Stomach (tissue), 9 donors: ENCODE data around the gene FOXO3. TPM values are rescaled to one million over a fixed set of nuclear protein-coding genes. Genes with fewer than 3 reads are reported as not detected.

Experiments
- DNase-seq, 2 donors: peaks; one replicate each; pipeline versions ENCODE4 v3.0.0 to v3.0.0-alpha.2; 2013 to 2019
- H3K27ac ChIP-seq, 5 donors: fragments of 200-600 bp in 4 of 5; sonication (generic) in 4 of 5; one replicate each; pipeline ENCODE4 v1.5.1; 2013 to 2019; ENCODE audit warnings: mild to moderate bottlenecking in 1 of 5, moderate library complexity in 1 of 5
- H3K27me3 ChIP-seq, 3 donors: fragments of 200-600 bp; sonication (generic); one replicate each; pipeline ENCODE4 v1.5.1; 2017 to 2019; ENCODE audit warnings: mixed run types in 1 of 3
- H3K36me3 ChIP-seq, 4 donors: fragments of 200-600 bp; sonication (generic); 1 replicate in 3 of 4; 2 replicates in 1 of 4; pipeline ENCODE4 v1.5.1; 2016 to 2019
- H3K4me1 ChIP-seq, 4 donors: fragments of 200-600 bp; sonication (generic); one replicate each; pipeline ENCODE4 v1.5.1; 2016 to 2019
- H3K4me3 ChIP-seq, 4 donors: fragments of 200-600 bp; sonication (generic) in 3 of 4; one replicate each; pipeline ENCODE4 v1.5.1; 2016 to 2019; ENCODE audit warnings: mild to moderate bottlenecking in 1 of 4
- H3K9me3 ChIP-seq, 4 donors: fragments of 200-600 bp; sonication (generic); one replicate each; pipeline ENCODE4 v1.5.1; 2016 to 2019
- CTCF ChIP-seq, 7 experiments: fragments of 450-650 bp in 4 of 7; fragments of 200-600 bp in 3 of 7; sonication (generic) in 3 of 7; IDR thresholded peaks; one replicate each; pipeline ENCODE4 v1.5.1; 2016 to 2019; ENCODE audit warnings: antibody characterized with exemption in 7 of 7, control low read depth in 2 of 7, mild to moderate bottlenecking in 1 of 7
- EP300 ChIP-seq: sonication (generic); formaldehyde crosslinking; IDR thresholded peaks from one replicate; pipeline ENCODE4 v1.6.1; 2017; ENCODE audit warnings: antibody characterized with exemption
- POLR2A ChIP-seq, 4 donors: fragments of 450-650 bp; IDR thresholded peaks; one replicate each; pipeline ENCODE4 v1.6.1; 2016; ENCODE audit warnings: antibody characterized with exemption in 4 of 4, control low read depth in 2 of 4, mild to moderate bottlenecking in 1 of 4, moderate library complexity in 1 of 4
- POLR2AphosphoS5 ChIP-seq, 3 donors: sonication (generic); formaldehyde crosslinking; IDR thresholded peaks; one replicate each; pipeline ENCODE4 v1.6.1; 2016; ENCODE audit warnings: antibody characterized with exemption in 3 of 3
- WGBS, 5 donors: extraction: QIAGEN DNeasy Blood & Tissue Kit in 3 of 5; methylation state at CpG; one replicate each; pipeline versions ENCODE4 v1.1.5 to v1.1.7; 2013 to 2018; 5-methylcytosine and 5-hydroxymethylcytosine counted together
- intact Hi-C: fragments of 100-400 bp; cut with DNase I; formaldehyde crosslinking; loops from one replicate; pipeline ENCODE4 v1.15.1; 2023; ENCODE audit warnings: low total_unique reads
- polyA plus RNA-seq, 3 donors: library from polyadenylated mRNA; stranded (reverse); fragments of 200-250 nt; gene quantifications; one replicate each; pipeline ENCODE4 v1.2.3, GENCODE V29; 2013
- total RNA-seq, 5 donors: library from RNA; depleted of rRNA; stranded (reverse); fragments of >200 nt; gene quantifications; one replicate each; pipeline versions ENCODE4 v1.1.0 to v1.2.3, GENCODE V29; 2014 to 2016
- donor health status: healthy with polysubstance abuse.
- donor health status: Bipolar disorder and iron deficiency.
- donor health status: healthy.

Gene FOXO3
- total and polyA plus RNA-seq, 8 donors: 13.0 to 89.8 (median 42.1) TPM

DNA sequence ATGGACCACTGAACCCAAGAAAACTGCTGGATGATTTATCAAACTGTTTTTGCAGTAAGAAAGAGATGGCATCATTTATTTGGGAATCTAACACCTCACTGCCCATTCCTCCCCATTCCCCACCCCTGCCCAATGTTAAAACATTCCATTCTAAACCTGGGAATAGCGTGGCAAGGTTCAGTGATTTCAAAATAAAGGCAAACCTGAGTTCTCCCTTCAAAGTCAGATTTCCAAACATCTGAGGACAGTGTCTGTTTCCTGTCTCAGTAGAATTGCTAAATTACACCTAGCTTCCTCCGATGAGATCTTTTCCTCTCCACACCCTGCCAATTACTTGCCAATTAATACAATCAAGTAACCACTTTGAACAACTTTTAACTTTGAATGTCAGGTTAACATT is 160.1 kb downstream of the FOXO3 start:
- WGBS, 5 donors: 57 to 76% (median 67%) methylated on average over 2 of the region's 2 CpGs
- TF ChIP-seq EP300 (no peak), CTCF (IDR thresholded peaks at IDR 0.05) (no peak)
- H3K4me1 ChIP-seq: peaks cover 0 to 6% (median 0%) of the 10 kb centered on the region in 4 donors
- no peak for DNase-seq
- H3K4me3 ChIP-seq: no peak overlapping the region
- no peaks in the 10 kb centered on the region for H3K27me3 ChIP-seq
- H3K9me3 ChIP-seq: peaks cover 0 to 11% (median 7%) of the 10 kb centered on the region in 4 donors
- H3K36me3 ChIP-seq: no peaks in the 10 kb centered on the region
- H3K27ac ChIP-seq: no peak overlapping the region
- intact Hi-C loops: no loop called here

DNA sequence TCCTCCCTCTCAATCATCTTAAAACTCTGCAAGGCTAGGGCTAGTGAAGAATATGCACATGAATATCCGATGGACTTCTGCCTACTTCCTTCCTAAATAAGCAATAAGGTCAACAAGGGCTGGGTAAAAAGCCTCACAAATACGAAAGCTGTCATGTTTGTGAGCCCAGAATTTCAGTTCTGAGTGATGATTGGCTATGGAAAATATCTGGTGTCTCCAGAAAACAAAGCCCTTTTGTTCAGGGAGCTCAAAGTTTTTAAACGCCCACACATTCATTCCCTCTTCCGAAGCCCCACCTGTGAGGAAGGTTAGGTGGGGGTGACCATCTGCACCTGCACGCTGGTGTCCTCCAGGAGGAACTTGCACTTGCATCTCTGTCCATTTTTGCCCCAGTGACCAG is 160.6 kb downstream of the FOXO3 start:
- no peak for DNase-seq
- intact Hi-C loops: no loop called here
- H3K9me3 ChIP-seq: peaks cover 0 to 11% (median 7%) of the 10 kb centered on the region in 4 donors
- no peaks in the 10 kb centered on the region for H3K27me3 ChIP-seq
- no peaks in the 10 kb centered on the region for H3K36me3 ChIP-seq
- TF ChIP-seq POLR2AphosphoS5 (IDR thresholded peaks at IDR 0.05): no peak
- WGBS, 5 donors: 42 to 60% (median 49%) methylated on average over 5 of the region's 5 CpGs
- peaks cover 0 to 6% (median 0%) of the 10 kb centered on the region in 4 donors for H3K4me1 ChIP-seq
- no peak overlapping the region for H3K27ac ChIP-seq
- no peak overlapping the region for H3K4me3 ChIP-seq

DNA sequence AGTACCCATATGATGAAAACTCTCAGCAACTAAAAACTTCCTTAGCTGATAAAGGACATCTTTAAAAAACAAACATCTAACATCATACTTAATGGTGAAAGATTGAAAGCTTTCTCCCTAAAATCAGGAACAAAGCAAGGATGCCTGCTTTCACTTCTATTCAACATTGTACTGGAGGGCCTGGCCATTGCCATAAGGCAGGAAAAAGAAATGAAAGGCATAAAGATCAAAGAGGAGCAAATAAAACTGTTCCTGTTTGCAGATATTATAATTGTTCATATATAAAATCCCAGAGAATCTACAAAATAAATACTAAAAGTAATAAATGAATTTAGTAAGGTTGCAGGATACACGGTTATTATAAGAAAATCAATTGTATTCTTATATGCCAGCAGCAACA is 162.9 kb downstream of the FOXO3 start:
- intact Hi-C loops: no loop called here
- WGBS, 5 donors: 96 to 100% (median 97%) methylated on average over 1 of the region's 1 CpG
- Histone ChIP-seq H3K4me1 (peaks cover 0 to 6% (median 0%) of the 10 kb centered on the region in 4 donors), H3K36me3 (no peaks in the 10 kb centered on the region), H3K4me3 (no peak overlapping the region), H3K27ac (no peak overlapping the region), H3K27me3 (no peaks in the 10 kb centered on the region), H3K9me3 (peaks cover 0 to 11% (median 7%) of the 10 kb centered on the region in 4 donors)
- no peak for DNase-seq
- TF ChIP-seq CTCF (IDR thresholded peaks at IDR 0.05): no peak
- no peak for TF ChIP-seq EP300
- no peak for TF ChIP-seq POLR2A (IDR thresholded peaks at IDR 0.05)

- WGBS, 5 donors: 92 to 97% (median 95%) methylated on average over 7 of the region's 7 CpGs
- Histone ChIP-seq H3K36me3 (no peaks in the 10 kb centered on the region), H3K4me1 (peaks cover 0 to 7% (median 0%) of the 10 kb centered on the region in 4 donors), H3K27ac (no peak overlapping the region), H3K4me3 (no peak overlapping the region), H3K27me3 (no peaks in the 10 kb centered on the region), H3K9me3 (peaks cover 0 to 11% (median 7%) of the 10 kb centered on the region in 4 donors)
- DNase-seq: no peak
- intact Hi-C loops: no loop called here
- TF ChIP-seq EP300: no peak
- TF ChIP-seq POLR2A (IDR thresholded peaks at IDR 0.05): no peak
- TF ChIP-seq CTCF (IDR thresholded peaks at IDR 0.05): no peak
- TF ChIP-seq POLR2AphosphoS5 (IDR thresholded peaks at IDR 0.05): no peak
Measured at GRCh38 chr6:108726726-108727339, 166.1 kb downstream of the FOXO3 start.

GRCh38 chr6:108727966-108728730 is 167.4 kb downstream of the FOXO3 start:
- no peak for DNase-seq
- TF ChIP-seq POLR2A (IDR thresholded peaks at IDR 0.05): no peak
- TF ChIP-seq EP300: no peak
- TF ChIP-seq POLR2AphosphoS5 (IDR thresholded peaks at IDR 0.05): no peak
- TF ChIP-seq CTCF (IDR thresholded peaks at IDR 0.05): no peak
- 76 to 87% (median 84%) methylated on average over 13 of the region's 13 CpGs for WGBS, 5 donors
- Histone ChIP-seq H3K9me3 (peaks cover 0 to 11% (median 7%) of the 10 kb centered on the region in 4 donors), H3K27me3 (no peaks in the 10 kb centered on the region), H3K27ac (no peak overlapping the region), H3K4me3 (no peak overlapping the region), H3K36me3 (no peaks in the 10 kb centered on the region), H3K4me1 (peaks cover 0 to 7% (median 0%) of the 10 kb centered on the region in 4 donors)
- intact Hi-C loops: no loop called here
